Fibroblast of skin of right biceps (primary cell): ENCODE results near the gene NR2F2.

ENCODE experiments used
- DNase-seq: peaks from one replicate; pipeline ENCODE4 v3.0.0-alpha.2; 2013

The NR2F2 gene

GRCh38 chr15:96333131-96334016 lies 2.9 kb downstream of the NR2F2 start:
- DNase-seq, result no peak

DNA sequence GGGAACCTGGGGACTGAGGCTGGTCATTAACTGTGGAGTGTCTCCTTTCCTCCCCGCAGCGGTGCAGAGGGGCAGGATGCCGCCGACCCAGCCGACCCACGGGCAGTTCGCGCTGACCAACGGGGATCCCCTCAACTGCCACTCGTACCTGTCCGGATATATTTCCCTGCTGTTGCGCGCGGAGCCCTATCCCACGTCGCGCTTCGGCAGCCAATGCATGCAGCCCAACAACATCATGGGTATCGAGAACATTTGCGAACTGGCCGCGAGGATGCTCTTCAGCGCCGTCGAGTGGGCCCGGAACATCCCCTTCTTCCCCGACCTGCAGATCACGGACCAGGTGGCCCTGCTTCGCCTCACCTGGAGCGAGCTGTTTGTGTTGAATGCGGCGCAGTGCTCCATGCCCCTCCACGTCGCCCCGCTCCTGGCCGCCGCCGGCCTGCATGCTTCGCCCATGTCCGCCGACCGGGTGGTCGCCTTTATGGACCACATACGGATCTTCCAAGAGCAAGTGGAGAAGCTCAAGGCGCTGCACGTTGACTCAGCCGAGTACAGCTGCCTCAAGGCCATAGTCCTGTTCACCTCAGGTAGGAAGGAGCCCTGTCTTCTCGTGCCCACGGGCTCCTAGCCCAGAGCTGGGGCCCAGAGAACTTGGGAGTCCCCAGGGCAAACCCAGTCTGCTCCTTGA lies 3.7 kb downstream of the NR2F2 start:
- no peak for DNase-seq

- no peak for DNase-seq
These were observed 4.4 kb downstream of the NR2F2 start for GRCh38 chr15:96334705-96335410.

DNA sequence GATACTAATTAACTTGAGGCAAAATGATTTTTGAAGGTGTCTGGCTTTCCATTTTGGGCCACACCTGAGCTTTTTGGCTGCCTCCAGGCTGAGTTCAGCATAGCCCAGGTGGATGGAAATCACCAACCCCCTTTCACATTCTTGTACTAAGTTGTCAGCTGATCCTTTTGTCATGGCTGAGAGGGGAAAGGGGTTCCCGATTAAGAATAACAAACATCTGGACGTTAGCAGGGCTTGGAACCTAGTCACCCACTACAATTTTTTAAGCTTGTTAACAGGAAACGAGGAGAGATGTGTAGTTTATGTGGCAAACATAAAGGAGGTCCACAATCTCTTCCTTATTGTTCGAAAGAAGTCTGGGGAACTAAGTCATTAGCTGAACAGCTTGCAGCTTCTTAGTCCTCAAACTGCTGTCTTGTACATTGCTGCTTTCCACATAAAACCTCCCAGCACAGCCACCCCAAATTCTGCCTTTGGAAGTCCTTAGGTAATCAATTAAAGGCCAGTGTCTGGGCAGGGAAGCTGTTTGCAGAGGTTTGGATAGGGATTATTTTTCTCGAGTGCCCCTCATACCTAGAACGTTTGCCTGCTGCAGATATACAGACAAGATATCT lies 5.0 kb downstream of the NR2F2 start:
- DNase-seq, result no peak

DNA sequence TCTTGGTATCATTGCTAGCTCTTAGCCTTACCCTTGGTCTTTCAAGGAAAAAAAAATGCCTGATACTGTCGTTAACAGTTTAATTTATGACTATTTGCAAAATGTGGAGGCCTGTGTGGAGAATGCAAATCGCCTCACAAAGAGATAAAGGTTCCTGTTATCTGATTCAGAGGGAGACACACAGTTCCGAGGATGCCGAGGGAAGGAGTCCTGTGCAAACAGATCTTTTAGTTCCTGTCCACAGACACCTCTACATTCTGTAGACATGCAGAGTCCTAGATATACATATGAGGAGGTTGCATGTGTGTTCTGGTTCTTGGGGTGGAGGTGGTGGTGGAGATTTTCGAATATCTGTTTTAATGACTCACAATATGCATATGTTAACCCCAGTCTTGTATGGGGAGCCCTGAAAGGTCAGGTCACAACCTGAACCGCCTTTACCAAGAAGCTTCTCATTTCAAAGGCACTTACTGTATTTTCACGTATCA lies 5.7 kb downstream of the NR2F2 start:
- no peak for DNase-seq

- no peak for DNase-seq
These were observed 6.3 kb downstream of the NR2F2 start for GRCh38 chr15:96336596-96337364.

GRCh38 chr15:96337365-96338023 lies 7.0 kb downstream of the NR2F2 start:
- no peak for DNase-seq

- no peak for DNase-seq
These were observed 7.7 kb downstream of the NR2F2 start for GRCh38 chr15:96338074-96338765.

DNA sequence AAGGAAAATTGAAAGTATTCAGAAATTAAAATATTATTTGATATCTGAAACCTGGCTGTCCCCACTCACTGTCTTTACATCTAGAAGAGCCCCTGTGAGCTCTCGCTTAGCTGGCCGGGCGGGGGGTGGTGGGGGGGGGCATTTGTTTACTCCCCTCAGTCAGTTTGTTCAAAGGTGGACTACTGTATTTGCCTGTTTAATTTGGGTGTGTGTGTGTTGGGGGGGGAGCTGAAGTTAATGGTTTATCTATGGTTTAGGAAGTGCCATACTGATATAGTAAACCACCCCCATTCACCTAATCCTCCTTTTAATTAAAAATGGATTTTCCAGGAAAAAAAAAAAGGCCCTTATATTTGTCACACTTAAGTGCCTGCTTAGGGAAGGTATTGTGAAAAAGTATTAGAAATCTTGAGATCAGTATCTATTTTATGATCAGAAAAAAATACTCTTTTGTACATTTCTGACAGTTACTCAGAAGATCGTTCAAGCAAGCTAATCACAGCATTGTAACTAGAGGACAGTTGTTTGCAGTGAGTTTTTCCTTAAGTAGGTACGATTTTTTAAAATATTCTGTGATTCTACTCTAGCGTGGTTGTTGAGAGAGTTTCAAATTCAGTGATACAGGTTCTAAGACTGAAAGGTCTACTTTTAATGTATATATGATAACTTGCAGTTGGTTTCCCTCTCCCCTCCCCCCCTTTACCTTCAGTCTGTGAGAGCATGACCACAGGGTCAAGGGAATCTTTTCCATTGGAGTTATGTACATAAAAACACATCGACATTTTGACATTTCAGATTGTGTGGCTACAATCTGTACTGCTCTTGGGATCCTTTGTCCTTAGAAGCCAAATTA lies 8.5 kb downstream of the NR2F2 start:
- no peak for DNase-seq

- DNase-seq, result no peak
These were observed 9.3 kb downstream of the NR2F2 start for GRCh38 chr15:96339619-96340347.

GRCh38 chr15:96340348-96340597 lies 9.8 kb downstream of the NR2F2 start:
- DNase-seq, result no peak

GRCh38 chr15:96340598-96341512 lies 10.4 kb downstream of the NR2F2 start:
- peak; percentile 73 for DNase-seq

DNA sequence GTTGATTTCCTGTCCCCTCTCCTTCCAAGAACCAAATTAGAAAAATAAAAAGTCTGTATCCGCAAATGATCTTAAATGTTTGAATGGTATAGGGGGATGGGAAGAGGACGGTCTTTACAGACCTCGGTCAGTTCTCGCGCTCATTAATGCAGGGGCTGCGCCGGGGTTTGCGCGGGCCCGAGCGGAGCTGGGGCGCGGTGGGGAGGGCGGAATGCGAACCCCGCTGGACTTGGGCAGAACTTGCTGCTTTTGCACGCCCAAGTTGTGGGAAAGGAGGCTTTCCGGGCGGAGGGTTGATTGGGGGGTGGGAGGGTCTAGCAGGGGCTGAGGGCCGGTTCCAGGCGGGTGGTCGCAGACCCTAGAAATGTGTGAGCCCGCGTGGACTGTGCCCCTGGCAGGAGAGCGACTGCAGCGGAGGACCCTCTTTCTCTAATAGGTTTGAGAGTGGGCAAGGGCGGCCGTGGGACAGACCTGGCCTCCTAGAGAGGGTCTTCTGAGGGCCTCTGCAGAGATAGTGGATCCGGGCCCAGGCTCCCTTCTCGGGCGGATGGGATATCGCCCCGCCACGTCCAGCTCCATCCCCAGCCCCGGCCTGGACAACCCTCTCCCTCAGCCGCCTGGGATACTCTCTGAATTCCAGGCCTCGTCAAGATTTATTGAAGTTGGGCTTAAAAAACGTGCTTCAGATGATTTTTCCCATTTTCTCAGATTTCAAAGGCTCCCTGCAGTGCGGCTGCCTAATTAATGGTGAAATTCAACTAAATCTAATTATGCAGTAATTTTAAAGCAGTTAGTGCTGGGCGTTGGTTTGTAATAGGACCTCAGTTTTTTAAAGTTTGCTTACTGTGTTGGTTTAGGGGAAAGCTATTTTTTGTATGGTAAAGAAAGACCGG lies 11.3 kb downstream of the NR2F2 start:
- no peak for DNase-seq

- no peak for DNase-seq
These were observed 12.1 kb downstream of the NR2F2 start for GRCh38 chr15:96342406-96343112.

GRCh38 chr15:96343113-96344059 lies 12.9 kb downstream of the NR2F2 start:
- DNase-seq, result no peak
